Stimulated activated CD8-positive, alpha-beta memory T cell treated with anti-CD3 and anti-CD28 coated beads, Interleukin-2, amount 100 ng/mL, for 1 hour (primary cell): ENCODE measurements around the gene CFC1B.
"Not testable (repeated sequence)": the region's sequence is repeated elsewhere in the genome, so short reads cannot be mapped to it uniquely, and the experiment has no call there.

Experiments
- DNase-seq, 2 donors: peaks; one replicate each; pipeline ENCODE4 v3.0.0-alpha.2; 2020; ENCODE audit warnings: low read depth in 2 of 2

CFC1B gene

DNA sequence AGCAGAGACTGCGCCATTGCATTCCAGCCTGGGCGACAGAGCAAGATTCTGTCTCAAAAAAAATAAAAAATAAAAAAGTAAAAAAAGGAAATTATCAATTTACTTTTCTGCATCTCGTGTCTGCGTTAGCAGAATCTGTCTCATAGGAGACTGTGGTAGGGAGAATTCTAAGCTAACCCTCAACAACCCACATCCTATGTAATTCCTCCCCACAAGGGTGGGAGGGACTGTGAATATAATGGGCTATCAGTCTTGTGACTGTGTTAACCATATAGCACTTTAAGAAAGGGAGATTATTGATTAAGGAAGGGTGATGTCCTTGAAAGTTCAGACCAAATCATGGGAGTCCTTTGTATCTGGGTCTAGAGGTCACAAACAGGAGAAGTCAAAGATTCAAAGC is 45.1 kb downstream of the CFC1B start:
- DNase-seq = not testable (repeated sequence)

DNA sequence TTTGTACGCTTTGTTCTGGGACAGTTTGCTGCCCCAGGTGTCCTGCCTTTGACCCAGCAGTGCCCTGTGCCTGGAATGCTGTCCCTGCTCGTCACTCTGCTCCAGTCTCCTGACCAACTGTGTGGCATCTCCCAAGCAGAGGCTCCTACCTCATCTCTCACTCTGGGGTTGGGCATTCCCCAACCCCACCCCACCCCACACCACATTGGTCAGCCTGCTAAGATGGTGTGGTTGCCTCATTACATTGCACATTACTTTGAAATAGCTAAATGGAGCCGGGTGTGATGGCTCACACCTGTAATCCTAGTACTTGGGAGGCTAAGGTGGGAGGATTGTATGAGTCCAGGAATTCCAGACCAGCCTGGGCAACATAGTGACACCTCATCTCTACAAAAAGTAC is 50.9 kb downstream of the CFC1B start:
- not testable (repeated sequence) for DNase-seq

DNA sequence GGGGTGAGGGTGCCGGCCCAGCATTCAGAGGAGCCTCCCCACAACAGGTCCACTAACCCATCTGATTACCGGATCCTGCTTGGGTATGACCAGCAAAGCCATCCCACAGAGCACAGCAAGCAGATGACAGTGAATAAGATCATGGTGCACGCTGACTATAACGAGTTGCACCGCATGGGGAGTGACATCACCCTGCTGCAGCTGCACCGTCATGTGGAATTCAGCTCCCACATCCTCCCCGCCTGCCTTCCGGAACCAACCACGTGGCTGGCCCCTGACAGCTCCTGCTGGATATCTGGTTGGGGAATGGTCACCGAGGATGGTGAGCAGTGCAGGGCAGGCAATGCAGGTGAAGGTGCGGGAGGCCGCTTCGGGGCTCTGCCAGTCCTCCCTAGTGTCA is 53.2 kb downstream of the CFC1B start:
- not testable (repeated sequence) for DNase-seq

DNA sequence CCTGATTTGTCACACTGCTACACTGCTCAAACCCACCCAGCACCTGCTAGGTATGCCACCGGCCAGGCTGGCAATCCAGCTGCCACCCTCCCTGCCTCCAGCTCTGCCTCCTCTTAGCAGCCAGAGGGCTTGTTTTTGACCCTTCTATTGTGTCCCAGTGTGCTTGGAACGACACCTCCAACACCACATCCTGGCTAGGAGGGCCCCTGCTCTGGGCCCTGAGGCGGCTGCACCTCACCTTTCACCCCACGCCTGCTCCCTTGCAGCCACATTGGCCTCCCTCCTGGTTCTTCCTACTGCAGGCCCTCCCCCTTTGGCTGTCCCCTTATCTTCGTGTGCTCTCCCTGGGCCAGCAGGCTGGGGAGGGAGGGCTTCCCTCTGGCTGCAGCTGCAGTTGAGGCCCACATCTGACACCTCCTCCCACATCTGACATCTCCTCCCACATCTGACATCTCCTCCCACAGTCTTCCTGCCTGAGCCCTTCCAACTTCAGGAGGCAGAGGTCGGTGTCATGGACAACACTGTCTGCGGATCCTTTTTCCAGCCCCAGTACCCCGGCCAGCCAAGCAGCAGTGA is 55.3 kb downstream of the CFC1B start:
- not testable (repeated sequence) for DNase-seq

- DNase-seq = not testable (repeated sequence)
Observed at GRCh38 chr2:130577559-130577958, 56.5 kb downstream of the CFC1B start.
